ENCODE results near the gene BICDL1. TPM values are rescaled to one million over a fixed set of nuclear protein-coding genes. Genes with fewer than 3 reads are reported as not detected.

The BICDL1 gene
- total RNA-seq, 2 donors from 2014 or later: 5.9 to 6.2 TPM

DNA sequence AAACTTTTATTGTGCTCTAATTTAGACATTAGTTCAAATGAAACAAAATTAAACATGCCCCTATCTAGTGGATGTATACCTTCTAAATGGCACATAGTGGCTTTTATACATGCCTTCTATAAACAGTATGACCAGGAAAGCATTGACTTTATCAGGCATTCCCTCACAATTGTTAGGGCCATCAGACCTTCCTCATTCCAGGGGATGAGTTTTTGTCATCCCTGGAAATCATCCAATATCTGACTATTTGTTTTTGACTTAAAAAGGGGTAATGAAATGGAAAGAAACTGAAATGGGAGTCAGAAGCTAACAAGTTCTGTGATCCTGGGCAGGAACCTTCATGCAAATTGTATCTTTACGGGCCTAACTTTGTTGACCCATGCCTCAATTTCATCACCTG lies 58.0 kb downstream of the BICDL1 start:
- H3K36me3 ChIP-seq (replicated peaks in 1 of 2; ENCODE audit: insufficient read depth in 1 of 2, low read depth in 2 of 2): no peaks in the 10 kb centered on the region
- intact Hi-C loops (cut with DNase I): no loop called here

DNA sequence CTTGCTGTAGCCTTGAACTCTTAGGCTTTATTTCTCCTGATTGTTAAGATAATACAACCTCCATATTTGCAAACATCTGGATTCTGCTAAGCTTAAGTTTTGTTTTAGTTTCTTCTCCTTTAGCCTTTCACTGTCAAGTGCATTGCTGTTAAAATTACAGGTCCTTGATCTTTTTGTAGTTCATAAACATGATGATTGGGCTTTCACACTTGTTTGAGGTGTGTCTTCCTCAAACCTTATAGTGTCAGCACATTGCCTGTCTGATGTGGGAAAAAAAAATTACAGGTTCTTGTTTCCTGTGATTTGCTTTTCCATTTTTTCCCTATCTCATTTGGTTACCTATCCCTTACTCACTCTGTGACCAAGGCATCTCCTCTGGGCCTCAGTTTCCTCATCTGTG lies 59.2 kb downstream of the BICDL1 start:
- H3K36me3 ChIP-seq (replicated peaks in 1 of 2; ENCODE audit: insufficient read depth in 1 of 2, low read depth in 2 of 2): no peaks in the 10 kb centered on the region
- DNase-seq (no peak), ATAC-seq (no peak)
- intact Hi-C loops (cut with DNase I): no loop called here
- no peaks in the 10 kb centered on the region for H3K4me1 ChIP-seq
- H3K27ac ChIP-seq: no peak overlapping the region
- TF ChIP-seq, protein P1, sequence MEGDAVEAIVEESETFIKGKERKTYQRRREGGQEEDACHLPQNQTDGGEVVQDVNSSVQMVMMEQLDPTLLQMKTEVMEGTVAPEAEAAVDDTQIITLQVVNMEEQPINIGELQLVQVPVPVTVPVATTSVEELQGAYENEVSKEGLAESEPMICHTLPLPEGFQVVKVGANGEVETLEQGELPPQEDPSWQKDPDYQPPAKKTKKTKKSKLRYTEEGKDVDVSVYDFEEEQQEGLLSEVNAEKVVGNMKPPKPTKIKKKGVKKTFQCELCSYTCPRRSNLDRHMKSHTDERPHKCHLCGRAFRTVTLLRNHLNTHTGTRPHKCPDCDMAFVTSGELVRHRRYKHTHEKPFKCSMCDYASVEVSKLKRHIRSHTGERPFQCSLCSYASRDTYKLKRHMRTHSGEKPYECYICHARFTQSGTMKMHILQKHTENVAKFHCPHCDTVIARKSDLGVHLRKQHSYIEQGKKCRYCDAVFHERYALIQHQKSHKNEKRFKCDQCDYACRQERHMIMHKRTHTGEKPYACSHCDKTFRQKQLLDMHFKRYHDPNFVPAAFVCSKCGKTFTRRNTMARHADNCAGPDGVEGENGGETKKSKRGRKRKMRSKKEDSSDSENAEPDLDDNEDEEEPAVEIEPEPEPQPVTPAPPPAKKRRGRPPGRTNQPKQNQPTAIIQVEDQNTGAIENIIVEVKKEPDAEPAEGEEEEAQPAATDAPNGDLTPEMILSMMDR (IDR thresholded peaks at IDR 0.05): no peak
- TF ChIP-seq POLR2A (IDR thresholded peaks at IDR 0.05): no peak
- H3K9me3 ChIP-seq: no peaks in the 10 kb centered on the region
- no peaks in the 10 kb centered on the region for H3K27me3 ChIP-seq
- H3K4me3 ChIP-seq: no peak overlapping the region

More for the DNA sequence above, 58.0 kb downstream of the BICDL1 start:
- Histone ChIP-seq H3K4me3 (no peak overlapping the region), H3K27me3 (no peaks in the 10 kb centered on the region), H3K27ac (no peak overlapping the region), H3K4me1 (no peaks in the 10 kb centered on the region), H3K9me3 (no peaks in the 10 kb centered on the region)
- WGBS, 2 donors: 88 to 95% methylated on average over 1 of the region's 1 CpG
- ATAC-seq (no peak), DNase-seq (no peak)
- TF ChIP-seq, protein P1 (IDR thresholded peaks at IDR 0.05): no peak
- TF ChIP-seq POLR2A (IDR thresholded peaks at IDR 0.05): no peak

- Histone ChIP-seq H3K4me1 (no peaks in the 10 kb centered on the region), H3K27me3 (no peaks in the 10 kb centered on the region), H3K4me3 (no peak overlapping the region), H3K36me3 (replicated peaks in 1 of 2; ENCODE audit: insufficient read depth in 1 of 2, low read depth in 2 of 2) (no peaks in the 10 kb centered on the region), H3K27ac (no peak overlapping the region), H3K9me3 (no peaks in the 10 kb centered on the region)
- ATAC-seq: no peak
- no peak for DNase-seq
- TF ChIP-seq, protein P1 (IDR thresholded peaks at IDR 0.05): no peak
- TF ChIP-seq POLR2A (IDR thresholded peaks at IDR 0.05): no peak
- WGBS, 2 donors: 78 to 82% methylated on average over 6 of the region's 6 CpGs
- intact Hi-C loops (cut with DNase I): no loop called here
These were observed 60.4 kb downstream of the BICDL1 start for GRCh38 chr12:120049426-120049825.

- 95% methylated on average over 3 of the region's 3 CpGs for WGBS, 2 donors
- no peak for TF ChIP-seq POLR2A (IDR thresholded peaks at IDR 0.05)
- TF ChIP-seq, protein P1 (IDR thresholded peaks at IDR 0.05): no peak
- no peak overlapping the region for H3K27ac ChIP-seq
- H3K4me1 ChIP-seq: no peaks in the 10 kb centered on the region
- ATAC-seq: no peak
- no peak for DNase-seq
- no peaks in the 10 kb centered on the region for H3K27me3 ChIP-seq
- H3K4me3 ChIP-seq: no peak overlapping the region
- H3K36me3 ChIP-seq (replicated peaks in 1 of 2; ENCODE audit: insufficient read depth in 1 of 2, low read depth in 2 of 2): no peaks in the 10 kb centered on the region
- intact Hi-C loops (cut with DNase I): no loop called here
- H3K9me3 ChIP-seq: no peaks in the 10 kb centered on the region
These were observed 62.5 kb downstream of the BICDL1 start for GRCh38 chr12:120051535-120051934.

DNA sequence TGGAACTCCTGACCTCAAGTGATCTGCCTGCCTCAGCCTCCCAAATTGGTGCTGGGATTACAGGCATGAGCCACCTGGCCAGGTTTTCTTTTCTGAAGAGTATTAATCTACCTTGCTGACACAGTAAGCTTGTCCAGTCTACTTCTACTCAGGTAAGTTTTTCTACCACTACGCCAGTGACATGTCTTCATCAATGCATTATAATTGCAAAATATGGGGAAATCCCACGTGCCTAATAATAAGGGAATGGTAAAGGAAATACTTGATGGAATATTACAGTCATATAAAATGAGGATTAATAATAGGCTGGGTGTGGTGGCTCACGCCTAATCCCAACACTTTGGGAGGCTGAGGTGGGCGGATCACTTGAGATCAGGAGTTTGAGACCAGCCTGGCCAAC lies 65.3 kb downstream of the BICDL1 start:
- Histone ChIP-seq H3K4me1 (no peaks in the 10 kb centered on the region), H3K27me3 (no peaks in the 10 kb centered on the region), H3K9me3 (no peaks in the 10 kb centered on the region), H3K27ac (no peak overlapping the region), H3K4me3 (no peak overlapping the region), H3K36me3 (replicated peaks in 1 of 2; ENCODE audit: insufficient read depth in 1 of 2, low read depth in 2 of 2) (no peaks in the 10 kb centered on the region)
- 95% methylated on average over 4 of the region's 4 CpGs for WGBS, 2 donors
- intact Hi-C loops (cut with DNase I): no loop called here
- ATAC-seq (no peak), DNase-seq (no peak)
- no peak for TF ChIP-seq POLR2A (IDR thresholded peaks at IDR 0.05)
- TF ChIP-seq, protein P1 (IDR thresholded peaks at IDR 0.05): no peak
